Activated T-cell treated with anti-CD3 and anti-CD28 coated beads for 48 hours (primary cell): ENCODE results near the gene CNOT10.
"Not testable (repeated sequence)": the region's sequence is repeated elsewhere in the genome, so short reads cannot be mapped to it uniquely, and the experiment has no call there.

Source experiments
- DNase-seq: peaks from one replicate; pipeline ENCODE4 v3.0.0-alpha.2; 2020; ENCODE audit warnings: low read depth

The CNOT10 gene

GRCh38 chr3:32757618-32758374, 72.8 kb downstream of the CNOT10 start:
- DNase-seq = no peak

GRCh38 chr3:32758375-32758753, 73.4 kb downstream of the CNOT10 start:
- no peak for DNase-seq

GRCh38 chr3:32759342-32759741, 74.4 kb downstream of the CNOT10 start:
- DNase-seq = no peak

GRCh38 chr3:32764481-32764880, 79.5 kb downstream of the CNOT10 start:
- DNase-seq = no peak

- peak; percentile 15 for DNase-seq
Observed at GRCh38 chr3:32778389-32778788, 93.4 kb downstream of the CNOT10 start.

GRCh38 chr3:32780071-32780734, 95.2 kb downstream of the CNOT10 start:
- no peak for DNase-seq

GRCh38 chr3:32780735-32781210, 95.8 kb downstream of the CNOT10 start:
- no peak for DNase-seq

- DNase-seq = peak; percentile 74
Observed at GRCh38 chr3:32781211-32781968, 96.4 kb downstream of the CNOT10 start.

- not testable (repeated sequence) for DNase-seq
Observed at GRCh38 chr3:32781969-32782270, 96.9 kb downstream of the CNOT10 start.

GRCh38 chr3:32782407-32782806, 97.4 kb downstream of the CNOT10 start:
- no peak for DNase-seq

GRCh38 chr3:32791833-32792232, 106.8 kb downstream of the CNOT10 start:
- DNase-seq = no peak

- no peak for DNase-seq
Observed at GRCh38 chr3:32794487-32795308, 109.7 kb downstream of the CNOT10 start.

GRCh38 chr3:32796384-32796950, 111.5 kb downstream of the CNOT10 start:
- DNase-seq = not testable (repeated sequence)

GRCh38 chr3:32797776-32798175, 112.8 kb downstream of the CNOT10 start:
- no peak for DNase-seq

GRCh38 chr3:32801440-32801839, 116.5 kb downstream of the CNOT10 start:
- DNase-seq = not testable (repeated sequence)

- no peak for DNase-seq
Observed at GRCh38 chr3:32813180-32813579, 128.2 kb downstream of the CNOT10 start.

- no peak for DNase-seq
Observed at GRCh38 chr3:32814361-32814760, 129.4 kb downstream of the CNOT10 start.

GRCh38 chr3:32815841-32816438, 131.0 kb downstream of the CNOT10 start:
- DNase-seq = no peak

- peak; percentile 21 for DNase-seq
Observed at GRCh38 chr3:32816439-32817256, 131.7 kb downstream of the CNOT10 start.

GRCh38 chr3:32817257-32817557, 132.2 kb downstream of the CNOT10 start:
- DNase-seq = no peak
